HG03196 (cell line): Measurements from ENCODE around the gene EXOC7.
"Not testable (repeated sequence)": the region's sequence is repeated elsewhere in the genome, so short reads cannot be mapped to it uniquely, and the experiment has no call there.

Experiments used
- ATAC-seq: cut with Tn5 transposase; IDR thresholded peaks from one replicate; pipeline ENCODE4 v1.9.1; 2021; ENCODE audit not compliant: unreplicated experiment

The EXOC7 gene

DNA sequence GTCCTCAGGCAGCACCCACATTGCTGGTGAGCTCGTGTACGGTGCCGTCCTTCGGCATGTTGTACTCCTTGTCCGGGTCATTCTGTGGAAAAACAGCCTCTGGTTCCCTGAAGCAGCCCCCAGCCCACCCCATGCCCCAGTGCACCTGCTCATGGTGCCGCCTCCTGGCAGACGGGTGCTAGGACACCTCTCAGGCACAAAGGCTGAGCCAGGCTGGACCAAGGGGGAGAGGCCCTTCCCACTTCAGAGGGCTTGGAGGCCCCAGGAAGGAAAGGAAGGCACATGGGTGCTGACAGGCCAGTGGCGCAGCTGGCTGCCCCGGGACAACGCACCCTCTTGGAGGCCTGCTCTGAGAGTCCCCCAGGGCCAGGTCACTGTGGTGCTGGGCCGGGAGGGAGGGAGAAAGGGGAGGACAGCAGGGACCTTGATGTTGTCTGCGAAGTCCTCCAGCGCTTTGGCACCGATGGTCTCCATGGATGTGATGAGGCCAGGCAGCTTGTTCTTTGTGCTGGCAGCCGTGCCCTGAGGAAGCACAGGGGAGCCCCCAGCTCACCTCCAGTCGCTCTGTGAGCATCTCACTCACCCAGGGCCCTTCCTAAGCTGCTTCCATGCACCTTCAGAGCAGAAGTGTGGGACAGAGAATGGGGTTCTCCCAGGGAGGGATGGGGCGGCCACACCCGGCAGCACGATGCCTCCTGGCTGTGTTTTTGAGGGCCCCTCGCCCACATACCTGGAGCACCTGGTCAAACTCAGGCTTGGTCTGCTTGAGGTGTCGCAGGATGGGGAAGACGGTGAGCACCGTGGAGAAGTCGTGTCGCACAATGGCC is 15.3 kb downstream of the EXOC7 start:
- no peak for ATAC-seq

- ATAC-seq: no peak
Measured at GRCh38 chr17:76087531-76087930, 16.1 kb downstream of the EXOC7 start.

- ATAC-seq: no peak
Measured at GRCh38 chr17:76086384-76086783, 17.2 kb downstream of the EXOC7 start.

GRCh38 chr17:76085731-76086366 is 17.7 kb downstream of the EXOC7 start:
- no peak for ATAC-seq

DNA sequence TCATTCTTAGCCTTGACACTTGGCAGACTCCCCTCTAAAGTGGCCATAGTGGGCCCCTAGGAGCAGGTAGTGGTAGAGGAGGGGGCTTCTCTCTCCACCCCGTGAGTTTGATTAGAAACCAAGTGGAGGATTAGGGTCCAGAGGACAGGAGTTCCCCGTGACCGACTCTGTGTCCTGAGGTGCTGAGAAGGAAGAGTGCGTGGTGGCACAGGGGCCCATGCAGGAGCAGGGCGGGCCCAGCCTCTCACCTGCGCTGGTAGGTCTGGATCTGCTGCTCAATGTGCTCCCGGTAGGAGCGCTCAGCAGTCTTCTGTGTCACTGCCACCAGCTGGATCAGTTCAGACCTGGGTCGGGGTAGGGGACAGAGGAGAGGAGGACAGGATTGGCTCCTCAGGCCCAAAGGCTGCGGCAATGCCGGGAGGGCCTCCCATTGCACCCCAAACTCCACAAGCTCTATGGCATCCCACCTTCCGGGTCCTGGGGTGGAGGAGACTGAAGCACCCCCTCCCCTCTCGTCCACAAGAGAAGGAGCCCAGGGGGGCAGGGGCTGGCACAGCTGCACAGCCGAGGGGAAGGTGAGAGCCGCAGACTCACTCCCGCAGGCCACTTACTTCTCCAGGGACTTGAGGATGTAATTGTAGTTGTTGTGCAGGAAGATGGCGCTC is 18.4 kb downstream of the EXOC7 start:
- ATAC-seq: no peak

- ATAC-seq: no peak
Measured at GRCh38 chr17:76083536-76084182, 19.9 kb downstream of the EXOC7 start.

GRCh38 chr17:76082326-76083251 is 21.0 kb downstream of the EXOC7 start:
- no peak for ATAC-seq

- ATAC-seq: no peak
Measured at GRCh38 chr17:76081295-76082210, 22.0 kb downstream of the EXOC7 start.

GRCh38 chr17:76080768-76081287 is 22.8 kb downstream of the EXOC7 start:
- ATAC-seq: no peak

GRCh38 chr17:76079956-76080767 is 23.4 kb downstream of the EXOC7 start:
- no peak for ATAC-seq

DNA sequence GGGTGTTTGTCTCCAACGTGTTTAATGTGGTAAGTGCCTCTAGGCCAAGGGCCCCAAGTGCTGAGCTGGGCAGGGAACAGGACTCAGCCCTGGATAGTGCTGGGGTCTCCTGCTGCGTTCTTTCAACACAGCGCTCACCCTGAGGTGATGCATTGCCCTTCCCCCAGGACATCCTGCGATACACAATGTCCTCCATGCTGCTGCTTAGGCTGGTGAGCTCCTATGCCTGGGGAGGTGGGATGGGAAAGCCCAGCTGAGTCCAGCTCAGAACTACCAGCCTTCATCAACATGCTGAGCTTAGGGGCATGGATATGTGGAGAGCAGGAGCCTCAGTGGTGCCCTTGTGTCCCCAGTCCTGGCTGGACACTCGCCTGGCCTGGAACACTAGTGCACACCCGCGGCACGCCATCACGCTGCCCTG is 24.0 kb downstream of the EXOC7 start:
- ATAC-seq: no peak

GRCh38 chr17:76078860-76079534 is 24.6 kb downstream of the EXOC7 start, which contains the start of gene ZACN:
ZACN (plus strand) TSS chr17:76079182; CDS start chr17:76079265, 83 bp downstream.
- ATAC-seq: no peak

GRCh38 chr17:76078370-76078769 is 25.2 kb downstream of the EXOC7 start:
- ATAC-seq: not testable (repeated sequence)

DNA sequence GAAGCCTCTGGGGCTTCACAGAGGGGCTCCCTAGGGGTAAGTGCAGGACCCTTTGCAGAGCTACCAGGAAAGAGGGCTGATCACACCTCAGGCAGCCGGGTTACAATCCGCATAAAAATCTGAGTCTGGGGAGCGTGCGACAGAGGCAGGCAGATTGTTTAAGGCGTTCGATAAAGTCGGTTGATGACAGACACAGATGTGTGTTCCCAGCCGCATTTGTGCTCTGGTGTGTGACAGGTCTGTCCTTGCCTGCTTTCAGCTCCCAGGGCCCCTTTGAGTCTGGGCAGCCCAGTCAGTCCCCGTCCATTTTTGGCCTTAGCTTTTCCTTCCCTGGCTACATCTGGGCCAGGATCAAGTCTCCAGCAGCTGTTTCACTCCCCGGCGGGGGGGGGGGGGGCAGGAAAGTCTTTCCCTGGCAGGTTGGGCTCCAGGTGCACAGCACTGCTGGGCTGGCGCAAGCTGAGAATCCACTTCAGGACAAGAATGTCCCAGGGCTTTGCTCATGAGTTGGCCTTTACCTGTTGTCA is 25.9 kb downstream of the EXOC7 start:
- ATAC-seq: no peak

DNA sequence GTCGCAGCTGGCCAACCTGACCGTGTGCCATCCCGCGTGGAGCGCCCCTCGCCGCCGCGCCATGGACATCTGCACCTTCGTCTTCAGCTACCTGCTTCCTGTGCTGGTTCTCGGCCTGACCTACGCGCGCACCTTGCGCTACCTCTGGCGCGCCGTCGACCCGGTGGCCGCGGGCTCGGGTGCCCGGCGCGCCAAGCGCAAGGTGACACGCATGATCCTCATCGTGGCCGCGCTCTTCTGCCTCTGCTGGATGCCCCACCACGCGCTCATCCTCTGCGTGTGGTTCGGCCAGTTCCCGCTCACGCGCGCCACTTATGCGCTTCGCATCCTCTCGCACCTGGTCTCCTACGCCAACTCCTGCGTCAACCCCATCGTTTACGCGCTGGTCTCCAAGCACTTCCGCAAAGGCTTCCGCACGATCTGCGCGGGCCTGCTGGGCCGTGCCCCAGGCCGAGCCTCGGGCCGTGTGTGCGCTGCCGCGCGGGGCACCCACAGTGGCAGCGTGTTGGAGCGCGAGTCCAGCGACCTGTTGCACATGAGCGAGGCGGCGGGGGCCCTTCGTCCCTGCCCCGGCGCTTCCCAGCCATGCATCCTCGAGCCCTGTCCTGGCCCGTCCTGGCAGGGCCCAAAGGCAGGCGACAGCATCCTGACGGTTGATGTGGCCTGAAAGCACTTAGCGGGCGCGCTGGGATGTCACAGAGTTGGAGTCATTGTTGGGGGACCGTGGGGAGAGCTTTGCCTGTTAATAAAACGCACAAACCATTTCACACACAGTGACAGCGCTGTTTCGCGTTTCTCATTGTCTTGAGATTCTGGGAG is 26.6 kb downstream of the EXOC7 start:
- ATAC-seq: no peak

GRCh38 chr17:76076146-76076764 is 27.3 kb downstream of the EXOC7 start:
- no peak for ATAC-seq
